GM20431 (cell line): ENCODE measurements around the gene DEGS1.

ENCODE experiments used
- in situ Hi-C: fragments of 300-500 bp; cut with MseI, MboI; formaldehyde crosslinking; loops from one replicate; pipeline ENCODE4 v1.15.0; 2020; ENCODE audit warnings: low sequenced_read_pairs; ENCODE audit not compliant: unreplicated experiment

The DEGS1 gene

GRCh38 chr1:224182866-224183590 is at the start of gene DEGS1:
DEGS1 (plus strand) TSS chr1:224183240; CDS start chr1:224183337, 97 bp downstream.
- in situ Hi-C loops, result no loop called here

- in situ Hi-C loops, result no loop called here
These were observed 49.2 kb upstream of the DEGS1 start for GRCh38 chr1:224133741-224134299.

- in situ Hi-C loops, result no loop called here
These were observed 45.5 kb upstream of the DEGS1 start for GRCh38 chr1:224137518-224137917.

DNA sequence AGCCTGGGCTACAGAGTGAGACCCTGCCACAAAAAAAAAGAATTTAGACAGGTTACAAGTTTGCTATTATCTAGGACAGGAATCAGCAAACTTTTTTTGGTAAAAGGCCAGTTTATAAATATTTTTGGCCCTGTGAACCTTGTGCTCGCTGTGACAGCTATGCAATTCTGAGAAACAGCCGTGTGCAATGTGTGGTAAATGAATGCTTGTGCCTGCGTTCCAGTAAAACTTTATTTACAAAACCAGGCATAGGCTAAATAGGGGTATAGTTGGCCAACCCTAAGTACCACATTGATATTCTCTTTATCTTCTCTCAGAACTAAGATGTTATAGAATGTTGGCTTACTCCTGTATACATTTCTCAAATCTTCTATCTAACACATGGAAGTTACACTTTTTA is 44.8 kb upstream of the DEGS1 start:
- in situ Hi-C loops, result no loop called here

GRCh38 chr1:224141693-224142092 is 41.3 kb upstream of the DEGS1 start:
- in situ Hi-C loops, result no loop called here

- in situ Hi-C loops, result no loop called here
These were observed 33.3 kb upstream of the DEGS1 start for GRCh38 chr1:224149709-224150108.

- in situ Hi-C loops, result no loop called here
These were observed 31.9 kb upstream of the DEGS1 start for GRCh38 chr1:224151117-224151516.

DNA sequence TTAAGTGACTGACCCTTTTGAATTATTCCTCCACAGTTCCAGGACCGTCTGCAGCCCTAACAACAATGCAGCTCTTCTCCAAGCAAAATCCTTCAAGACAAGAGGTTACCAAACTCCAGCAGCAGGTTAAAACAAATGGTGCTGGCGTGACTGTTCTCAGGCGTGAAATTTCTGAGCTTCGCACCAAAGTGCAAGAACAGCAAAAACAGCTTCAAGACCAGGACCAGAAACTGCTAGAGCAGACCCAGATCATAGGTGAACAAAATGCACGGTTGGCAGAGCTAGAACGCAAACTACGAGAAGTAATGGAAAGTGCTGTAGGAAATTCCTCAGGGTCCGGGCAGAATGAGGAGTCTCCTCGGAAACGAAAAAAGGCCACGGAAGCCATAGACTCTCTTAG is 25.7 kb upstream of the DEGS1 start:
- in situ Hi-C loops, result no loop called here

- in situ Hi-C loops, result no loop called here
These were observed 23.5 kb upstream of the DEGS1 start for GRCh38 chr1:224159541-224159940.

GRCh38 chr1:224160171-224160682 is 22.8 kb upstream of the DEGS1 start:
- in situ Hi-C loops, result no loop called here

- in situ Hi-C loops, result no loop called here
These were observed 20.3 kb upstream of the DEGS1 start for GRCh38 chr1:224162768-224163167.

DNA sequence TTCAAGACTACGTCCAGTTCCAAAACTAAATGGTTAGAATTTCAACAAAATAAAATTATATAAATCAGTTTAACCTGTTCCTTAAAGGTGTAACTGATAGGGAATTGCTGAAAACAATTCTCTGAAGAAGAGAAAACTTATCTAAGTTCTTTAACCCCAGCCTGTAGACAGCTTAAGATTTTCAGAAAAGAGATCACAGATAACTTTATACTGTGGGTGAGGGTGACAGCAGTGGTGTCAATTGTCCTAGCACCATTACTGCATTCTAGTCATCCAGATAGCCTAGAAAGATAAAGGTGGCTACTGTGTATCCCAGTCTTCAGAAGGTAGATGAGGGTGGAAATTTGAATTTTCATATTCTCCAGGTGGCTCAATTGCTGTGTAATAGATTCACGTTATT is 19.7 kb upstream of the DEGS1 start:
- in situ Hi-C loops, result no loop called here

DNA sequence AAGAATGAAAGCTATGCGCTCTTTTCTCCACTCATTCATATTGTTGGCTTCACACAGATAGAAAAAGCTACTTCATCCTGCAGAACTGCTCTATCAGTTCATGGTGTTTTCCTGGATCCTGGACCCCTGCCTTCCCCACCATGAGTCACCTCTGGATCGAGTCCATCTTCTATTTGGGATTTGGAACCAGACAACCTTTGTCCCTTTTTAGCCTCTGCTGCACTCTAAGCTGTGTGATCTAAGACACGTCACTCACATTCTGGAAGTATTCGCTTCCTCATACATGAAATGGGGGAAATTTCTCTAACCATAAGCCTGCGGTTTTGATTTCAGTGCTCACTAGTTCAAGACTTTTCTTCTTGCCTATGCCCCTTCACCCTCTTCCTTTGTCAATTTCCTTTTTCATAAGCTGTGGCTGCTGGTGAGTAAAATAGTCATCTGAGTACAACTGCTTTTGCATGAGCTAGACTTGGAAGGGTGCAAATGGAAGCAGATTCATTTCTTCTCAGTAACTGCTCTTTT is 14.1 kb upstream of the DEGS1 start:
- in situ Hi-C loops, result no loop called here

DNA sequence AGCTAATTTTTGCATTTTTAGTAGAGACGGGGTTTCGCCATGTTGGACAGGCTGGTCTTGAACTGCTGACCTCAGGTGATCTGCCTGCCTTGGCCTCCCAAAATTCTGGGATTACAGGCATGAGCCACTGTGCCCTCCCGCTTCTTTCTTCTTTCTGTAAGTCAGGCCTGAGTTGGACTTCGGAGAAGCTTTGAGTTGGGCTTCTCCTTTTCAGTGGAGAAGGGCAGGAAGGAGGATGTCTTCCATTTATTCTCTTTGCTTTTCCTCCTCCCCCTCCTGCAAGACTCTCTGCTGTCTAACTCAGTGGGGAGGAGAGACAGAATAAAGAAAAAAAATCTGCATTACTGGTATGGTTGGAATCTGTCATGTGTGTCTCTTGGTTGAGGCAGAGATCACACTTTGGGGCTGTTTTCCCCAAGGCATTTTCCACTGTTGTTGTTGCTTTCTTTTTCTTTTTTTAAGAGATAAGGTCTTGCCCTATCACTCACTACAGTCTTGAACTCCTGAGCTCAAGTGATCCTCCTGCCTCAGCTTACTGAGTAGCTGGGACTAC is 13.2 kb upstream of the DEGS1 start:
- in situ Hi-C loops, result no loop called here

- in situ Hi-C loops, result no loop called here
These were observed 12.7 kb upstream of the DEGS1 start for GRCh38 chr1:224170343-224170742.

DNA sequence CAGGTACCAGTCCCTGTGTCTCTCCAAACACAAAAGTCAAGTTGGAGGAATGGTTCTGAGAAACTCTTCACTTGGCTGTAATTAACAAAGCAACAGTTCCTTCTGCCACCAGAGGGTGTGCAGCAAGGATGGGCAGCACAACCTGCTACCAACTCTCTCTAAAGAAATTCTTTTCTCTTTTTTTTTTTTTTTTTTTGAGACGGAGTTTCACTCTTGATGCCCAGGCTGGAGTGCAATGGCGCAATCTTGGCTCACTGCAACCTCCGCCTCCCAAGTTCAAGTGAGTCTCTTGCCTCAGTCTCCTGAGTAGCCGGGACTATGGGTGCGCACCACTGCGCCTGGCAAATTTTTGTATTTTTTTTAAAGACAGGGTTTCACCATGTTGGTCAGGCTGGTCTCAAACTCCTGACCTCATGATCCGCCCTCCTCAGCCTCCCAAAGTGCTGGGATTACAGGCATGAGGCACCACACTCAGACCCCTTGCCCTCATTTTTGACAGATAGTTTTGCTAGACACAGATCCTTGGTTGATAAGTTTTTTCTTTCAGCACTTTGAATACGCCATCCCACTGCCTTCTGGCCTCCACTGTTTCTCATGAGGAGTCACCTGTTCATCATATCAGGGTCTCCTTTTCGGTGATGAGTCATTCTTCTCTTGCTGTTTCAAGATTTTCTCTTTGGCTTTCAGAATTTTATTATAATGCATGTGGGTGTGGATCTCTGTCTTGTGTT is 12.1 kb upstream of the DEGS1 start:
- in situ Hi-C loops, result no loop called here

DNA sequence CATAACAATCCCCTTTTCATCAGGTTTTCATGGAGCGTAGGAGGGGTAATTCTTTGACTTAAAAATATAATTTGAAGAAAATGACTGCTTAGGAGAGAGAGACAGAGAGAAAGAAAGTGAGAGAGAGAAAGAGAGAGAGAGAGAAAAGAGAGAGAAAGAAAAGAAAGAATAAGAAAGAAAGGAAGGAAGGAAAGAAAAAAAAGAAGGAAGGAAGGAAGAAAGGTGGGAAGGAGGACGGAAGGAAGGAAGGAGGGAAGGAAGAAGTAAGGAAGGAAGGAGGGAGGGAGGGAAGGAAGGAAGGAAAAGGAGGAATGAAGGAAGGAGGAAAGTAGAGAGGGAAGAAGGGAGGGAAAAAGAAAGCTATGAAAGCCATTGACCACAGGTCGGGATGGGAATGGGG is 10.8 kb upstream of the DEGS1 start:
- in situ Hi-C loops, result no loop called here

DNA sequence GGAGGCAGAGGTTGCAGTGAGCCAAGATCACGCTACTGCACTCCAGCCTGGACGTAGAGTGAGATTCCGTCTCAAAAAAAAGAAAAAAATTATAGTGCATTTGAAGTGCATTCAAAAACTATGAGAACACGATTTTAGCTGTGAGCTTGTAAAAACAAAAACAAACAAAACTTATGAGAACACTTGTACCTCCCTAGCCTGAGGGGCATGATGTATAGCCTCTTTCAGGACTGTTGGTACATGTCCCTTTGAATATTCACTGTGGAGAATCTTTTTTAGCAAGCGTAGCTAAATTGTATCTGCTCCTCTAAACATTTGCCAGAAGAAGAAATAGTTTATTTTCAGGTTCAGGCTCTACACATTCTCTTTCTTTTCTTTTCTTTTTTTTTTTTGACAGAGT is 9.5 kb upstream of the DEGS1 start:
- in situ Hi-C loops, result no loop called here

- in situ Hi-C loops, result no loop called here
These were observed 7.4 kb upstream of the DEGS1 start for GRCh38 chr1:224175617-224176016.

- in situ Hi-C loops, result no loop called here
These were observed 5.6 kb upstream of the DEGS1 start for GRCh38 chr1:224177356-224177999.
